GM19043 (cell line): ENCODE measurements around the gene PLEKHG4B.
"Not testable (repeated sequence)": the region's sequence is repeated elsewhere in the genome, so short reads cannot be mapped to it uniquely, and the experiment has no call there.

Experiments used
- ATAC-seq: cut with Tn5 transposase; IDR thresholded peaks from one replicate; pipeline ENCODE4 v1.9.1; 2021; ENCODE audit warnings: low read depth; ENCODE audit not compliant: unreplicated experiment

The PLEKHG4B gene

DNA sequence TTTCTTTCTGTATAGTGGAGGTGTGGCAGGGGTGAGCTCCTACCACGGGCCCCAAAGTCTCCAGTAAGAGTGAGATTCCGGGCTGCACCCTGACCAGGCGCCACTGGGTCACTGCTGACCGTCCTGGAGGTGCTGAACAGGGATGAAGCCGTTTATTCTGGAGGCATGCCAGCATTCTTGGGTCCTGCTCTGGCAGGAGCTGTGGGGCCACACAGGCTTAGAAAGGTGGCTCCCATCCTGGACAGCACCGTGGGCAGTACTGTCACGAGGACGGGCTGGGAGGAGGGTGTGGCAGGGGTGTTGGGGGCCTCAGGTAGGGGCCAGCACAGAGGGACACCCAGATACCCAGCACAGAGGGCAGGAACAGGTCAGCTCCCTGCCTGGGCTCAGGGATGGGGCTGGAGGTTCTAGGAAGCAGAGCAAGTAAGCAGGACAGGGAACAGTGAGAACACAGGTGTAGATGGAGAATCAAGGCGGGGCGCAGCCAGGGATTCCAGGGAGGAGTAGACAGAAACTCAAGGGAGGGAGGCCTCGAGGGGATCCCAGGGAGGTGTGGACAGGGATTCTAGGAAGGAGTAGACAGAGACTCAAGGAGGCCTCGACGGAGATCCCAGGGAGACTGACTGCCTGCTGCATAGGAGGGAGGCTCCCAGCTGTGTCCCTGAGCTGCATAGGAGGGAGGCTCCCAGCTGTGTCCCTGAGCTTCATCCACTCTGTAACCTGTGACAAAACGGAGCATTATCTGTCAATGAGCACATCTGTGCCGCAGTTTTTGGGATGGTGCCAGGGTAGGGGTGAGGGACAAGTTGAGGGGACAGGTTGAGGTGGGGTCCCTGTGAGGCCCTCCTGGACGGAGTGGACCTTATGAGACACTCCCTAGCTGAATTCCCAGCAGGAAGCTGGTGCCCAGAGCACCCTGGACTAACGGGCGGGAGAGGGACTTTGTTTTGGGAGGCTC lies 1.1 kb upstream of the PLEKHG4B start:
- ATAC-seq, result no peak

- no peak for ATAC-seq
Observed at GRCh38 chr5:92401-93220, 643 bp downstream of the PLEKHG4B start.

GRCh38 chr5:93221-93980 lies 1.4 kb downstream of the PLEKHG4B start:
- no peak for ATAC-seq

GRCh38 chr5:94113-94892 lies 2.3 kb downstream of the PLEKHG4B start:
- no peak for ATAC-seq

DNA sequence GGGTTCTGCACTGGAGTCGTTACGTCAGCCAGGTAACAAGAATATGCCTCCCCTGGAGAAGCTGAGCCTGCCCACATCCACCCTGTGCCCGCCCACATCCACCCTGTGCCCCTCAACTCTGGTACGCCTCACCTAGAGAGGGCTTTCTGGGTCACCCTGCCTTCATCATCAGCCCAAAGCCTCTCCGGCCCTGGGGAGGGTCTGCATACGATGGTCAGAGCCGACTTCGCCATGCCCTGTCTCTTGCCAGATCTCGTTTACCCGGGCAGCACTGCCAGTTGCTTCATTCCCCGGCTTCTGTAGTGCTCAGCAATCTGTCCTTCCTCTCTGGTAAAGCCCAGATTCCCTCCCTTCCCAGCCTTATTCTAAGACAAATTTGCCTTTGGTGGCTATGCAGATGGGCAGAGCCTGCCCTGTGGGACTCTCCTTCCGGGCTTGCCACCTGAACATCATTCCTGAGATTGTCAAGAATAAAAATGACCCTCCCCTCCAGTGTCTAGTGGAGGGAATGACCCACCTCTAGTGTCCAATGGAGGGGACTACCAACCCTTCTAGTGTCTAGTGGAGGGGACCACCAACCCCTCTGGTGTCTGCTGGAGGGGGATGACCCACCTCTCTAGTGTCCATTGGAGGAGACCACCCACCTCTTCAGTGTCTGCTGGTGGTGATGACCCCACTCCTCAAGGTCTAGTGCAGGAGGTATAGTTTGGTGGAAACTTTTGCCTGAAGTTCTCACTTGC lies 3.4 kb downstream of the PLEKHG4B start:
- no peak for ATAC-seq

- ATAC-seq, result no peak
Observed at GRCh38 chr5:96976-97660, 5.2 kb downstream of the PLEKHG4B start.

DNA sequence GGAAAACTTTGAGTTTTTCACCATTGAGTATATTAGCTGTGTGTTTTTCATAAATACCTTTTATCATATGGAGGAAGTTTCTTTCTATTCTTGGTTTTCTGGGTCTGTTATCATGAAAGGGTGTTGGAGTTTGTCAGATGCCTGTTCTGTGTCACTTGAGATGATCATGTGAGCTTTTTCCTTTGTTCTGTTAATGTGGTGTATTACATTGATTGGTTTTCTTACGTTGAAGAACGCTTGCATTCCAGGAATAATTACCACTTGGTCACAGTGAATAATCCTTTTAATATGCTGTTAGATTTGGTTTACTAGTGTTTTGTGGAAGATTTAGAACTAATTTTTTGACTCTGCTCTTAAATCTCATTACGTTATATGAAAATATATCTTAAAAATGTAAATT lies 7.8 kb downstream of the PLEKHG4B start:
- no peak for ATAC-seq

GRCh38 chr5:102411-103043 lies 10.6 kb downstream of the PLEKHG4B start:
- ATAC-seq, result no peak

DNA sequence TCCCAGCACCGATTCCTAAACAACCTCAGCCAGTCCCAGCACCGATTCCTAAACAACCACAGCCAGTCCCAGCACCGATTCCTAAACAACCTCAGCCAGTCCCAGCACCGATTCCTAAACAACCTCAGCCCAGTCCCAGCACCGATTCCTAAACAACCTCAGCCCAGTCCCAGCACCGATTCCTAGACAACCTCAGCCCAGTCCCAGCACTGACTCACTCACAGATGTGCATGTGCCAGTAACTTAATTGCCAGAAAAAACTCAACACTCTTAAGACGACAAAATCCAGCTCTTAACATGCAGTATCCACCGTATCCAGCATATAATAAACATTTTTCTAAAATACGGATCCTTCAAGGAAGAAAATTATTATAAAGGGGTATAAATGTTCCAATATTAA lies 12.1 kb downstream of the PLEKHG4B start:
- ATAC-seq, result not testable (repeated sequence)

DNA sequence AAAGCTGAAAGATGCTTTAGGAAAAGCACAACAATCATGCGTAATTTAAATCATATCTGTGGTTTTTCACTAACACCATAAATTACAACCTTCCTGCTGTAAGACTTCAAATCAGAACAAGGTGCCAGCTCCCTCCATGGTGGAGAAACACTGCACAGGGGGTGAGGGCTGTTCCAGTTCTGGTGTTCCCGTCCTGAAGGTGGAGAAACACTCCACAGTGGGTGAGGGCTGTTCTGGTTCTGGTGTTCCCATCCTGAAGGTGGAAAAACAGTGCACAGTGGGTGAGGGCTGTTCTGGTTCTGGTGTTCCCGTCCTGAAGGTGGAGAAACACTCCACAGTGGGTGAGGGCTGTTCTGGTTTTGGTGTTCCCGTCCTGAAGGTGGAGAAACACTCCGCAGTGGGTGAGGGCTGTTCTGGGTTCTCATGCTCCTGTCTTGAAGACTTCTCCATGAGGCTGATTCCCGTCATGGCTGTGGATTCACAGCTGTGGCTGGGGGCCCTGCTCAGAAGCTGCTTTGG lies 12.9 kb downstream of the PLEKHG4B start:
- no peak for ATAC-seq

DNA sequence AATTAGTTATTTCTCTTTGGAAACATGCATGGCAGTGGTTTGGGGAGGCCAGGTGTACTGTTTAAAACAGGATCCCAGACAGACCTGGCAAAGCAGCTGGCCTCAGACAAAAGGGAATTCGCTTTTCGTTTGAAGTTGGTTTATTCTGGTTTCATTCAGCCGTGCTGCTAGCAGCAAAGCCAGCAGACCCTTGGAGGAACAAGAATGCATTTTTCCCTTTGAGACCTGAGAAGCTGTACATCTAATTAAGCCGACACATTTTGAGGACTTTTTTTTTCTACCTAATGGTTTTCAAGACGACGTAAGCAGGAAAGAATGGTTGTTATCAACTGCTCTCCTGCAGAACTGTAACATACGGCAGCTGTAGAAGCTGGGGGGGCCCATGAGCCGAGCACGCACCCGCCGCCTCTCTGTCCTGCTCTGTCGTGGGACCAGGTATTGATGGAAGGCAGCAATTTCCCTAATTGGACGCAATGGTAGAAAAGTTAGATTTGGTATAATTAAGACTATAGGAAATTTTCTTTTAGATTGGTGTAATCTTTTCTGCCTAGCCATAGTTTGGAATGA lies 13.6 kb downstream of the PLEKHG4B start:
- ATAC-seq, result no peak

DNA sequence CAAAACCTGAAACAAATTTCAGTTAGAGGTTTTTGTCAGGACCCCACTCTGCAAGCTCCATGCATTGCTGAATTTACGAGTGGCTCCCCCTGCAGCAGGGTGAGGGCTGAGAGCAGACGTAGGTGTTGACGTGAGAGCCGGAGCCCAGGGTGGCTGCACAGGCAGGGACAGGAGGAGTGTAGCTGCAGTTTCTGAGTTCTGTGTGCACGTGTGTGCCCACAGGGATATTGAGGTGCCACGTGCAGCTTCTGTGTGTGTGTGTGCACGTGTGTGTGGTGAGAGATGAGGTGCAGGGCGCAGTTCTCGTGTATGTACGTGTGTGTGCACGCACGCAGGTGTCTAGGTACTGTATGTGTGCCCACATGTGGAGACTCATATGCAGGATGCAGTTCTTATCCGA lies 14.6 kb downstream of the PLEKHG4B start:
- ATAC-seq, result no peak

GRCh38 chr5:107526-107925 lies 15.6 kb downstream of the PLEKHG4B start:
- ATAC-seq, result no peak

GRCh38 chr5:109826-110225 lies 17.9 kb downstream of the PLEKHG4B start:
- no peak for ATAC-seq

DNA sequence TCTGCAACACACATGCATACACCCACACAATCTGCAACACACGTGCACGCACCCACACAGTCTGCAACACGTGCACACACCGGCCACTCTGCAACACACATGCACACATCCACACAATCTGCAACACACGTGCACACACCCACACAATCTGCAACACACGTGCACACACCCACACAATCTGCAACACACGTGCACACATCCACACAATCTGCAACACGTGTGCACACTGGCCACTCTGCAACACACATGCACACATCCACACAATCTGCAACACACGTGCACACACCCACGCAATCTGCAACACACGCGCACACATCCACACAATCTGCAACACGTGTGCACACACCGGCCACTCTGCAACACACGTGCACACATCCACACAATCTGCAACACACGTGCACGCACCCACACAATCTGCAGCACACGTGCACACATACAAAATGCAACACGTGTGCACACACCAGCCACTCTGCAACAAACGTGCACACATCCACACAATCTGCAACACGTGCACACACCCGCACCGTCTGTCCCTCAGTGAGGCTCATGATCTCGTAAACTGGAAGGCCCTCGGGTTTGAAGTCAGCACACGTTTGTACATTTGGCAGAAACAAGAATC lies 18.4 kb downstream of the PLEKHG4B start:
- no peak for ATAC-seq

GRCh38 chr5:111171-111570 lies 19.2 kb downstream of the PLEKHG4B start:
- ATAC-seq, result no peak

- no peak for ATAC-seq
Observed at GRCh38 chr5:119486-120097, 27.6 kb downstream of the PLEKHG4B start.
